ENCODE results near the gene OSER1. TPM values are rescaled to one million over a fixed set of nuclear protein-coding genes. Genes with fewer than 3 reads are reported as not detected.

OSER1 gene
- polyA plus RNA-seq, 1 donor (not counting 4 experiments of a cell fraction or from before 2014, with no cell fraction given) = 41.5 TPM

DNA sequence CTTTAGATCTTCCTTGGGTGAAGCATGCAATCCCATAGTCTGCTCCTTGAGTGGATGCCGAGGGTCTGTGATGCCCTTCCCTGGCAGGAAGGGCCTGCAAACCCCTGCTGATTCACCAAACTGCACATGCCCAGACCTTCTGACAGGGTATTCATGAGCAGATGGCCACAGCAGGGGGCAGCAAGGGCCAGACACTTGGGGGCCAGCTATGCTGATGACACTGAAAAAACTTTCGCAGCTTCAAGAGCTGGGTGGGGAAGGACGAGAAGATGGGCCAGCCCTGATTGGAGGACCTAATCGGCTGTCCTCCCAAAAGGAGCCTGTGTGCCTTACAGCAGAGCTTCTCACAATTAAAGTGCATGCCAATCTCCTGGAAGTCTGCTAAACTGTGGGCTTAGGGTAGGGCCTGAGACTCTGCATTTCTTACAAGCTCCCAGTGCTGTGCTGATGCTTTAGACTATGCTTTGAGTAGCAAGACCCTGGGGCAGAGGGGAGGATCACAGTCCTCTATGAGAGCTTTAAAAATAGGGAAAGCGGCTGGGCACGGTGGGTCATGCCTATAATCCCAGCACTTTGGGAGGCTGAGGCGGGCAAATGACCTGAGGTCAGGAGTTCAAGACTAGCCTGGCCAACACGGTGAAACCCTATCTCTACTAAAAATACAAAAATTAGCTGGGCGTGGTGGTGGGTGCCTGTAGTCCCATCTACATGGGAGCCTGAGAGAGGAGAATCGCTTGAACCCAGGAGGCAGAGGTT is 21.3 kb upstream of the OSER1 start:
- no peaks in the 10 kb centered on the region for H3K27me3 ChIP-seq (ENCODE audit: control insufficient read depth, extremely low read depth, insufficient read depth, low read length)
- dilution Hi-C loops (cut with MboI; ENCODE audit: extremely low pct_ligation_motif_present, low sequenced_read_pairs) = no loop called here
- no peak for FAIRE-seq

DNA sequence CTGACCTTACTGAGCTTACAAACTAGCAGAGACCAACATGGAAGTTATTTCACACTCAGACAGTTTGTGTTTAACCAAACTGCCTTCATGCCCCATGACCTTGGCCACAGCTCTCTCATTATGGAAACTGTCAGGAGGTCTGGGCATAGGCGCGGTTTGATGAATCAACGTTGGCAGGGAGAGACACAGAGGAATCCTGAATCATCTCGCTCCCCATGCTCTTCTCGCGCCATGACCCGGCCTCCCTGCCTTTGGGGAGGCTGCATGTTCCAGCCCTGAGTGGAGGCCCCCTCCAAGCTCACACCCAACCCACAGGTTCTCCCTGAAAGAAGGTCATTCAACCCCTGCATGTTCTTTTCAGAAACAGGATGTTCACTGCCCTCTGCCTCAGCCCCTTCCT is 20.6 kb upstream of the OSER1 start:
- Histone ChIP-seq H3K79me2 (ENCODE audit: control insufficient read depth, insufficient read depth, low read length) (no peaks in the 10 kb centered on the region), H3K9me3 (ENCODE audit: control insufficient read depth, low read depth, low read length) (no peaks in the 10 kb centered on the region), H3K4me1 (ENCODE audit: control insufficient read depth, extremely low read depth, insufficient read depth, low read length) (no peaks in the 10 kb centered on the region), H4K20me1 (ENCODE audit: control insufficient read depth, extremely low read depth, insufficient read depth, low read length) (no peaks in the 10 kb centered on the region), H3K4me2 (ENCODE audit: control insufficient read depth, extremely low read depth, insufficient read depth, low read depth, low read length) (no peak overlapping the region), H3K9ac (ENCODE audit: control insufficient read depth, extremely low read depth, insufficient read depth, low read length) (no peak overlapping the region), H3K4me3 (ENCODE audit: control insufficient read depth in 2 of 3, extremely low read depth in 1 of 3, insufficient read depth in 2 of 3, low read depth in 1 of 3, low read length in 3 of 3) (no peak overlapping the region), H2AFZ (ENCODE audit: control insufficient read depth, low read length) (no peak overlapping the region), H3K36me3 (ENCODE audit: control insufficient read depth in 2 of 2, extremely low read depth in 1 of 2, insufficient read depth in 2 of 2, low read length in 2 of 2) (no peaks in the 10 kb centered on the region), H3K27me3 (ENCODE audit: control insufficient read depth, extremely low read depth, insufficient read depth, low read length) (no peaks in the 10 kb centered on the region), H3K27ac (ENCODE audit: control insufficient read depth, insufficient read depth, low read length) (no peak overlapping the region), H3K9me1 (ENCODE audit: control insufficient read depth, extremely low read depth, insufficient read depth, low read length) (no peaks in the 10 kb centered on the region)
- no peak for FAIRE-seq
- DNase-seq (ENCODE audit: low read depth, low spot score) = no peak
- dilution Hi-C loops (cut with MboI; ENCODE audit: extremely low pct_ligation_motif_present, low sequenced_read_pairs) = no loop called here
- no peak for TF ChIP-seq EZH2 (IDR thresholded peaks at IDR 0.05; ENCODE audit: low read length)
- TF ChIP-seq, protein P1, sequence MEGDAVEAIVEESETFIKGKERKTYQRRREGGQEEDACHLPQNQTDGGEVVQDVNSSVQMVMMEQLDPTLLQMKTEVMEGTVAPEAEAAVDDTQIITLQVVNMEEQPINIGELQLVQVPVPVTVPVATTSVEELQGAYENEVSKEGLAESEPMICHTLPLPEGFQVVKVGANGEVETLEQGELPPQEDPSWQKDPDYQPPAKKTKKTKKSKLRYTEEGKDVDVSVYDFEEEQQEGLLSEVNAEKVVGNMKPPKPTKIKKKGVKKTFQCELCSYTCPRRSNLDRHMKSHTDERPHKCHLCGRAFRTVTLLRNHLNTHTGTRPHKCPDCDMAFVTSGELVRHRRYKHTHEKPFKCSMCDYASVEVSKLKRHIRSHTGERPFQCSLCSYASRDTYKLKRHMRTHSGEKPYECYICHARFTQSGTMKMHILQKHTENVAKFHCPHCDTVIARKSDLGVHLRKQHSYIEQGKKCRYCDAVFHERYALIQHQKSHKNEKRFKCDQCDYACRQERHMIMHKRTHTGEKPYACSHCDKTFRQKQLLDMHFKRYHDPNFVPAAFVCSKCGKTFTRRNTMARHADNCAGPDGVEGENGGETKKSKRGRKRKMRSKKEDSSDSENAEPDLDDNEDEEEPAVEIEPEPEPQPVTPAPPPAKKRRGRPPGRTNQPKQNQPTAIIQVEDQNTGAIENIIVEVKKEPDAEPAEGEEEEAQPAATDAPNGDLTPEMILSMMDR (optimal IDR thresholded peaks at IDR 0.05 in 1 of 3, IDR thresholded peaks at IDR 0.05 in 1 of 3, conservative IDR thresholded peaks at IDR 0.05 in 1 of 3; ENCODE audit: extremely low read depth in 1 of 3, insufficient read depth in 2 of 3, low read length in 3 of 3) = no peak

More for the DNA sequence above, 21.3 kb upstream of the OSER1 start:
- Histone ChIP-seq H3K4me2 (ENCODE audit: control insufficient read depth, extremely low read depth, insufficient read depth, low read depth, low read length) (no peak overlapping the region), H3K9me3 (ENCODE audit: control insufficient read depth, low read depth, low read length) (no peaks in the 10 kb centered on the region), H2AFZ (ENCODE audit: control insufficient read depth, low read length) (no peak overlapping the region), H3K27ac (ENCODE audit: control insufficient read depth, insufficient read depth, low read length) (no peak overlapping the region), H3K9me1 (ENCODE audit: control insufficient read depth, extremely low read depth, insufficient read depth, low read length) (no peaks in the 10 kb centered on the region), H3K36me3 (ENCODE audit: control insufficient read depth in 2 of 2, extremely low read depth in 1 of 2, insufficient read depth in 2 of 2, low read length in 2 of 2) (no peaks in the 10 kb centered on the region), H3K9ac (ENCODE audit: control insufficient read depth, extremely low read depth, insufficient read depth, low read length) (no peak overlapping the region), H4K20me1 (ENCODE audit: control insufficient read depth, extremely low read depth, insufficient read depth, low read length) (no peaks in the 10 kb centered on the region), H3K79me2 (ENCODE audit: control insufficient read depth, insufficient read depth, low read length) (no peaks in the 10 kb centered on the region), H3K4me1 (ENCODE audit: control insufficient read depth, extremely low read depth, insufficient read depth, low read length) (no peaks in the 10 kb centered on the region), H3K4me3 (ENCODE audit: control insufficient read depth in 2 of 3, extremely low read depth in 1 of 3, insufficient read depth in 2 of 3, low read depth in 1 of 3, low read length in 3 of 3) (no peak overlapping the region)
- TF ChIP-seq EZH2 (IDR thresholded peaks at IDR 0.05; ENCODE audit: low read length) = no peak
- TF ChIP-seq, protein P1 (optimal IDR thresholded peaks at IDR 0.05 in 1 of 3, IDR thresholded peaks at IDR 0.05 in 1 of 3, conservative IDR thresholded peaks at IDR 0.05 in 1 of 3; ENCODE audit: extremely low read depth in 1 of 3, insufficient read depth in 2 of 3, low read length in 3 of 3) = no peak
- no peak for DNase-seq (ENCODE audit: low read depth, low spot score)
